Middle frontal gyrus (tissue), 1 donor: Measurements from ENCODE around the gene NPY4R.
"Not testable (repeated sequence)": the region's sequence is repeated elsewhere in the genome, so short reads cannot be mapped to it uniquely, and the experiment has no call there.

Source experiments
- DNase-seq: peaks from one replicate; pipeline ENCODE4 v3.0.0-alpha.2; 2015; ENCODE audit warnings: low spot score; ENCODE audit errors: extremely low spot score

Gene NPY4R, protein sequence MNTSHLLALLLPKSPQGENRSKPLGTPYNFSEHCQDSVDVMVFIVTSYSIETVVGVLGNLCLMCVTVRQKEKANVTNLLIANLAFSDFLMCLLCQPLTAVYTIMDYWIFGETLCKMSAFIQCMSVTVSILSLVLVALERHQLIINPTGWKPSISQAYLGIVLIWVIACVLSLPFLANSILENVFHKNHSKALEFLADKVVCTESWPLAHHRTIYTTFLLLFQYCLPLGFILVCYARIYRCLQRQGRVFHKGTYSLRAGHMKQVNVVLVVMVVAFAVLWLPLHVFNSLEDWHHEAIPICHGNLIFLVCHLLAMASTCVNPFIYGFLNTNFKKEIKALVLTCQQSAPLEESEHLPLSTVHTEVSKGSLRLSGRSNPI

DNA sequence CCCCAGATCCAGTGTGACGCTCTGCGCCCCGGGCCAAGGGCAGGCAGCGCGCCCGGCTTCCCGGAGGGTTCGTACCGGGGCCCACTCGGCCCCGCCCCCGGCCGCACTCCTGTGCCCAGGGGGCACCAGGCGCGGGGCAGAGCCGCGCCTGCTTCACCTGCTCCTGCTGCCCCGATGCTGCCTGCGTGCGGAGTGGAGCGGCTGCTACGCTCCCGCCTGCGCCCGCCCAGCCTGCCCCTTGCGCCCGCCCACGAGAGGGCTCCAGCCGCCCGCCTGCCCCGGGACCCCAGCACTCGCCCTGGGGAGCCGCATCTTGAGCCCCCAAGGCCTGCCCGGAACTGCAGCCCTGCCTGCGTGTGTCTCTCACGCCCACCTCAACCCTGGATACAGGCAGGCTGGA is at the start of gene NPY4R:
TSS of gene NPY4R (minus strand) at position 194 of the 400 bp plus-strand sequence. CDS start 3,323 bp downstream, outside the sequence.
- DNase-seq = not testable (repeated sequence)

DNA sequence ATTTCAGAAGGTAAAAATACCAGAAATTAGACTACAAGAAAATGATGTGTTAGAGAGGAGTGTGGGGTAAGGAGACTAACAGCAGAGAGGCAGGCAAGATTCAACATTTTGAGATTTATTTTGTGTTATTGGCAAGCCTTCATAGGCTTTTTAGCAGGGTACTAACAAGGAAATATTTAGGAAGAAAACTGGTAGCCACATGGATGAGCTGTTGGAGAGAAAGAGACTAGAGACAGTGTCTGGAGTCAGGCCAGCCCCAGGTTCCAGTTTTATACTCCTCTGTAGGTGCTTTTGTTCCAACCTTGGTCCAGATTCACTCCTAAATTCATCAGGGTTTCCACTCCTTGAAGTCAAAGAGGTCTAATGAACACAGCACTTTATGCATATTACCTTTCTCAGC is 49.6 kb upstream of the NPY4R start:
- no peak for DNase-seq

DNA sequence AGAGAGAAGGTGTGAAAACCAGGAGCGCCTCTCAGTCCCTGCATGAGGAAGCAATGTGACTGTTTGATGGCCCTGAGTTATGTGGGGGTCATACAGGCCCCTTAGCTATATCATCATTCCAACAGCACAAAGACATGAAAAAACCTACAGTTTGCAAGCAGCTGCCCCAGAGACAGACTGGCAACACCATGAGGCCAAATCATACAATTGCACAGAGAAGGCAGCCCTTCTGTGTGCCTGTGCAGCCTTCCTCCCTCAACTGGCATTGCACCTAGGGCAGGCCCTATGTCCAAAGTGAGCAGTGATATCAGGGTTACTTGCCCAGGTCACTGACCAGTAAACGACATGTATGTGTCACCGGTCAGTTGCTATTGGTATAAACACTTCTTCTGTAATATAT is 49.1 kb upstream of the NPY4R start:
- no peak for DNase-seq

DNA sequence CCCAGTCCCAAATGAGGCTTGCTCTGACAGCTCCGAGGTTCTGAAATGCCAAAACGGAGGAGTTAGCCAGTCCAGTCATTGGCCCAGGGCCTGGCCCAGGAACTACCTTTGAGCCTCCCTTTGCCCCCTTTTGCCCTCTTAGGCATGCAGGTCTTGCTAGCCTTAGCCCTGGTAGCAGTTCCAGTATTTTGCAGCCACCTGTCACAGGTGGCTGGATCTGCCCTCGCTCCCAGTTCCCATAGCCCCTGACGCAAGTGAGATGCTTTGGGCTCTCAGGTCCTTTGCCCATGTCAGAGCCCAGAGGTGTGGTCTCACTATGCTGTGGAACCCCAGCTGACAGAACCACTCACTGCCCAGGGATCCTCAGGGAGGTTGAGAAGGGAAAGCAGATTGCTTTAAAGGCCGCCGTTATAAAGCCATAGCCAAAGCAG is 48.7 kb upstream of the NPY4R start:
- DNase-seq = no peak

DNA sequence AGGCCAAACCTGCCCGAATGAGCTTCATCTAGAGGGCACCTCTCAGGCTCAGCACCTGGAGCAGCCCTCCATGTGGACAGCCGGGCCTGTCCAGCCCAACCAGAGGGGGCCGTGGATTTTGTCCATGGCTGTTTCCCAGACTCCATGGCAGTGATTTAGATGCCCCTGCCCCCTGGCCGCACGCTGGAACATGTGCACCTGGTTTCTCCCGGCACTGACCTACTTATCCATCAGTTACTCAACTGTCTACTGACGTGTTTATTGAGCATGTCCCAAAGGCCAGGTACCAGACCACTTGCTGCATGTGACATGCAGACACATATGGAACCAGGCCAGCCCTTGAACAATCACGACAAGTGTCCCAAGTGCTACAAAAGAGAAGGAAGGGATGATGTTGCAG is 47.6 kb upstream of the NPY4R start:
- DNase-seq = not testable (repeated sequence)

DNA sequence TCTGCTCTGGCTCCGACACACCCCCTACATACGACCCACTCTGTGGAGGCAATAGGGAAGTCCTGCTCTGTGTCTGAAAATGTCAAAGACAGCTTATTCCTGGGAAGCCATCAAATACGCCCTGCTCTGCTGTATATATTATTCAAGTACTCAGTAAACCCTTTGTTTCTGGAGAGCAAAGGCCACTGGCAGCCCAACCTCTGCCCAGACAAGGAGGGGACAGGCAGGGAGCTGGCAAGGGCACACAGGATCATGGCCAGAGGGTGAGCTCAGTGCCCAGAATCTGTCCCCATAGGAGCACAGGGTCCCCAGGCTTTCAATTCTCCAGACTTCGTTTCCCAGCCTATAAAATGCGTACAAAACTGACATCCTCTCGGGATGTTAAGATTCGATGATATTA is 47.0 kb upstream of the NPY4R start:
- DNase-seq = not testable (repeated sequence)

DNA sequence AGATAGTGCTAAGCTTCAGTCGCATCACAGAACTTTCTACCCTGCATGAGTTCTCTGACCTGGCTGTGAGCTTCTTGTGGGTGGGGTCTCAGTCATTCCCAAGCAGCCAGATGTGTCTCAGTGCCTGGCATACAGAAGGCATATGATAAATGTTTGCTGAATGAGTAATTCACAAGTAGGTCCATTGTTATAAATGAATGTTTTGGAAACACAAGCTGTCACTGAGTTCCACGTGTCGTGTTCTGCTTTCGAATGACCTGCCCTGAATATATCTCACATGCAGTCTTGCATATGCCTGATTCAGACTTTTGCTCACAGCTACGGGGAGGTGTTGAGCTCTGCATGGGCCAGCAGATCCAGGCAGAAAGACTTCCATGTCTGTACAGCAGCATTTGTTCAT is 46.2 kb upstream of the NPY4R start:
- not testable (repeated sequence) for DNase-seq

DNA sequence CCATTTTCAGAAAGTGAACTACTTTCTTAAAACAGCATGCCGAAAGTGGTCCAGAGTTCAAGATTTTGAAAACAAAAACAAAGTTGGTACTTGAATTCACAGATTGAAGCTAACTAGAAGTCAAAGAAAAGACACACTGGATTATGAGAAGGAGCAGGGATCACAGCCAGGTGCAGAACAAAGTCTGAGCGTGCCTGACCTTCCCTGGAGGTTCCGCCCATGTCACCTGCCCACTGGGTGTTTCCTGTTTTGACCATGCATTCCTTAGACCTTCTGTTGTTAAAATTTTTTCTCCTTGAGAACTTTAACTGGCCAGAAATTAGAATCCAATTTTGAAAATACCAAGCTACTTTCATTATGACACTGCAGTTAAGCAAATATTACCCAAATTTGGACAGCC is 34.2 kb upstream of the NPY4R start:
- DNase-seq = not testable (repeated sequence)

DNA sequence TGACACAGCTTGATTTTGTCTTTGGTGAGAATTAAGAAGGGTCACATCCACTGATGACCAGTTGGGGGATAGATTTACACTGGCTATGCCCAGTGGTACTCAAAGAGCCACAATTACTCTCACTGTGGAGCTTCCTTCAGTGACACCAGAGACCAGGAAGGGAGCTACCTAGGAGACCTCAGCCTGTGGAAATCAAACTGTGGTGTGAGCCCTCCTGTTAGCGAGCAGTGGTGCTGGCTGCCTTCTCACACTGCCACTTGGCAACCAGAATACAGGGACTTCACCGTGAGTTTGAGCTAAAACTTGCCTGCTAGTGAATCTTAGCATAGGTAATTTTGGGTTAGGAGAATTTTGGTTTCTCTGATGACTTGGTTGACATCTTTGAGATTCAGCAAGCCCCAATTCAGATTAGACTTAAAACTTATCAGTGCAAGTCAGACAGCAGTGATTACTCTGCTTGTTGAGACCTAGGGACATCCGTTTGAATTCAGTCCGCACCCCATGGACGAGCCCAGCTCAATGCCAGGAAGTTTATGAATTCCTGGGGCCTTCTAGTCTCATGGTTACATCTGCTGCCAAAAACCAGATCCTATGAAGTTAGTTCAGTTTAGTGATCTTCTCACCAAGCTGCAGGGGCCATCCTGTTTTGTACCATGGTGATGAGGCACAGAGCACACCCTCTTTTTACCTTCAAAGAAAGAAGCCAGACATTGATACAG is 33.4 kb upstream of the NPY4R start:
- DNase-seq = not testable (repeated sequence)

DNA sequence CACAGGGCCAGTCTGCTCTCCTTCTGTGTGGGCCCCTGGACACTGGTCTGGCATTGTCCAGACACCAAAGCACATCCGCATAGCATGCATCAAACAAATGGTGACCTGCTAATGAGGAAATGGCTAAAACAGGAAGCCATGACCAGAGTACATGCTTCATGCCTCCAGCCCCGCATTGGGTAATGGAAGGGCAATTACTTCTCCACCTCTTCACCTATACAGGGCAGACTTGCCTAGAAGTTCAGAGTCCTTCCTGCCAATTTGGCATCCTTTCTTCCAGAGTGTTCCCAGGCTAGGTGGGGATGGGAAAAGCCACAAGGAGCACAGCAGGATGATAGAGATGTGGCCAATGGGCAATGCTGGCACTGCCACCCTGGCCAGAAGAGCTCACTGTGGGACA is 32.1 kb upstream of the NPY4R start:
- not testable (repeated sequence) for DNase-seq

DNA sequence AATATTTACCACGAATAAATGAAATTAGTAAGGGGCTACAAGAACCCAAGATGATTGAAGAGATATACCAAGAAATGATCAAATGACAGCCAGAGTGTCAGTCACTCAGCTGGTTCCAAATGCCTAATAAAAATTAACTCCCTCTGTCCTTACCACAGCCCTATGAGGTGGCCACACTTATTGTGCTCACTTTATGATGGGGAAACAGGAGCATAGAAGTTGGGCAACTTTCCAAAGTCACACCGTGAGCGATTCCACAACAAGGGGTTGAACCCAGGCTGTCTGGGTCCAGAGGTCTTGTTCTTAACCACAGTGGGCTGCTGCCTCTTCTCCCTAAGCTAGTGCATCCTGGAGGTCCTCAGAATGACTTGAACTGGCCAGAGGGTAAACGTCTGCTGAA is 31.6 kb upstream of the NPY4R start:
- DNase-seq = not testable (repeated sequence)

DNA sequence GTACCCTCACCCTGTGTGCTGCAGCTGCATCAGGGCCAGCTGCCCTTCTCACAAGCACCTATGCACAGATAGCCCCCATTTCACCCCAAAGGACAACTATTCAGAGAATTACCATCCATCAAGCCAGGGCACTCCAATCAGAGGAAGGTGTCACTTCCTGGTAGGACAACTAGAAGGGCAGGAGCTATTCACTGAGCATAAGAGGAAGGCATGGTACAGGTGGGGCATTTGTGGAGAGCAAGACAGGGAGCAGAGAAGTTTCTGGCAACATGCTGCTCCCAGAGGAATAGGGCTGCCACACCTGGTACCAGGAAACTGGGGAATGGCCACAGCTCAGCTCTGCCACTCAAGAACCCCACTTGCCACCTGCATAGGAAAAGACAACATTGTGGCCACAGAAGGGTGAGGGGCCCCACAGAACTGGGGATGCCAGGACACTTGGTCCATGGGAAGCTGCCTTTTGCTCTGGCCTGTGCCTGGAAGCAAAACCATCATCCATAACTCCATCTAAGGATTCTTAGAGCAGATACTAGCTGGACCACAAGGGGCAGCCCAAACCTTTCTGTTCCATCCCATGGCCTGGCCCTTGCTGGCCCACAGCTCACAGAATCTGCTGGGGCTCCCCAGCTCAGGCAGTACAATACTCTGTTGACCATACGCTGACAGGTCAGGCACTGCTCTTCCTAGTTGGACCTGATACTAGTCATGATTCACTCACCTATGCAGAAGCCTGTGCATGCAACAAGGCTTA is 25.8 kb upstream of the NPY4R start:
- not testable (repeated sequence) for DNase-seq

DNA sequence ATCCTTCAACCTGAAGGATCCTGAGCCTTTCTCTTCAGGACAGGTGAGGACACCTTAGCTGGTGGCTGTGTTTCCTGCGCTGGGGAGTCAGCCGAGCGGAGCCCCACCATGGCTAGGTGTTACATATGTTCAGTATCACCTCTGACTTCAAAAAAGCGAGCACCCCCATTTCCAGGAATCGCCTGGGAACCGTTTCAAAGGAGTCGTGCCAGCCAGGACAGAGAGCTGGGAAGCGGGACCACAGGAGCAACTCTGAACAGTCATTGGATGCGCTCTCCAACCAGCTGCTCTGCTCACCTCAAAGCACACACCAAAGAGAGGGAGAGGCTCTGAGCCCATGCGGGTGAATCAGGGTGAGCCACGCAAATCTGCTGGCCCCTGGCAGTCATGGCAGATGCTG is 24.5 kb upstream of the NPY4R start:
- not testable (repeated sequence) for DNase-seq

DNA sequence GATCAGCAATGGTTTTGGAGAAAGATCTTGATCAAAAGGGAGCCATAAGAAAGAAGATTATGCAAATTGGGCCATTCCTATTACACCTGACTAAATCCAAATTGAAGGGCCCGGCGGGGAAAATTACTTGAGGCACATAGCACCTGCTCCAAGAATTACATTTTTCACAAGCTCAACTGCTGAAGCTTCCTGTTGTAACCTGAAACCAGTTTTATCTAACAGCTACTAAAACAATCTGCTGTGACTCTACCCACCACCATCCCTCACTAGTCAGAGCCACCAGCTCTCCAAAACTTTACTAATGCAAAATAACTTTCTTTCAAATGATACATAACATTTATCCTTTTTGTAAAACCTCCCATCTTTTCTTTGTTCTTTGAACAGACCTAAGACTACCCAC is 20.7 kb upstream of the NPY4R start:
- DNase-seq = not testable (repeated sequence)

DNA sequence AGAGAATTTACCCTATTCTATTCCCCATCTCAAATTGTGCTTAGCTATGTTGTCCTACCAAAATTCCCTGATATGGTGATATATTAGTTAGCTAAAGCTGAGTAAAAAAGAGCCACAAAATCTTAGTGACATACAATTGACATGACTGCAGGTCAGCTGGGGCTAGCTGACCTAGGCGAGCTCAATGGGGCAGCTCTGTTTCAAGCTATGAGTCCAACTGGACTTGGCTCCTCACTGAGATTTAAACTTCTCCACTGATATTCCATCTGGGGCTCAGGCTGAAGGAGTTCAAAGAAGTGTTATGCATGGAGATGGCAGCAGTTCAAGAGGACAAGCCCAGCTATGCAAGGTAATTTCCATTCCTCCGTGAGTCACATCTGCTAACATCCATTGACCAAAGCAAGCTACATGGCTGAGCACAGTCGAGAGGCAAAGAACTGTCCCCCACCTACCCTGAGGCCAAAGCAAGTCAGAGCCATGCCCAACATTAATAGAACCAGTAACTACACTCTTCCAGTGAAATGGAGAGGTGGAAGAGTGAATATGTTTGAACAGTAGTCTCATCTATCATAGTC is 9.1 kb upstream of the NPY4R start:
- DNase-seq = not testable (repeated sequence)

DNA sequence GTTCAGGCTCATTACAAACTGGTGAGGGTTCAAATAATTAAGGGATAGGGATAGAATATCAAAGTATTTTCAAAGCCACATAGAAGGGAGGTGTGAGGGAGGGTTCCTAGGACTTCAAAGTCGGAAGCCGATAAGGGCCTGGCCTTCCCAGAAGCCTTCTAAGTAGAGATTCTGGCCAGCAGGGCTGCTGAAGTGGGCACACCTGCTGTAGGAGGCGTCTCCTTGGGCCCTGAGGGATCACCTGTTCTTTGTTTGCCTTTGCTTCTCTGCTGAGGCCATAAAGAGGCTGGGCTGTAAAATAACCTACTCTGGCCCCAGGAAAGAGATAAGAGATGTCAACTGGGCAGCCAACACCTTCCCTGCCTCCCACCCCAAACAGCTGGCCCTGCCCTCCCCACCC is 8.0 kb upstream of the NPY4R start:
- DNase-seq = not testable (repeated sequence)

DNA sequence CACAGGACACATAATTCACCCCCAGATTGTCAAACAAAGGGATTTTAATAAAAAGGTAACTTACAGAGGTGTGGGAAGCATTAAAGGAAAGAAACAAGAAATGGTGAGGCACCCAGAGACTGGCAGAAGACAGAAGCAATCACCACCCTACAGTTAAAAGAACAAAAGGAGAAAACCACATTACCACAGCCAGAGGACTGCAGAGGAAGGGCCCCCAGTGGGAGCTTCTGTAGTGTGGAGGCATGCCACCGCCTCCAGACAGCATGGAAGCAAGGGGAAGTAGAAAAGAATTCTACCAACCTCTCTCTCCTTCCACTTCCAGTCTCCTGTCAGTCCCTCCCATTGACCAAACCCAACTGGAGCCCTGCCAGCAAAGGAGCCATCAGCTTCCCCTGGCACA is 4.4 kb upstream of the NPY4R start:
- DNase-seq = not testable (repeated sequence)

DNA sequence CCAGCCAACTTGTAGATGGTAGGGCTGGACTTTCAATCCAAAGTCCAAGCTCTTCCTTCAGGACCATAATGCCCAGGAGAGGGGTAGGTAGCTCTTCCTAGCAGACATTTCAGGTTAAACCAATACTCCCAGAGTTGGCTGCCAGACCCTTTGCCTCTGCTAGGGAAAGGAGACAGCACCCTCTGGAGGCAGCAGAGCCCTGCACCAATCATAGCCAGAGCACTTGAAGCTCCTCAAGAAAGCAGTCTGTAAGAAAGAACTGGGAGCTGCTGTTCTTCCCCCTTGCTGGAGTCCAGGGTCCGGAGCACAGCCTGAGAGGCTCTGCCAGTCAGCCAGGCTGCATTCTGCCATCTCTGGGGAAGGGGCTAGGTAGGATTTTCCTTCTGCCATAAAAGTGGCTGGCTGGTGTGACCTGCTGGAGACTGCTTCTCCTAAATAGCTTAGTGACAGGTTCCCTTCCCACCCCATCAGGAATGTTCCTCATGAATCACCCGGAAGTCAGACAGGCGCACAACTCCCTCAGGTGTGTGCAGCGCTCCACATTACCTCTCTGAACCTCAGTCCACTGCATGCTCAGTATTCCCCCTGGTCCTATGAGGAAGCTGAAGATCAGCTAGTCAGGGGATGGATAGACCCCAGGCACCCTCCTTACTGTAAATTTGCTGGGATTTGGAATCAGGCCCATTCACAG is 2.5 kb upstream of the NPY4R start:
- not testable (repeated sequence) for DNase-seq

DNA sequence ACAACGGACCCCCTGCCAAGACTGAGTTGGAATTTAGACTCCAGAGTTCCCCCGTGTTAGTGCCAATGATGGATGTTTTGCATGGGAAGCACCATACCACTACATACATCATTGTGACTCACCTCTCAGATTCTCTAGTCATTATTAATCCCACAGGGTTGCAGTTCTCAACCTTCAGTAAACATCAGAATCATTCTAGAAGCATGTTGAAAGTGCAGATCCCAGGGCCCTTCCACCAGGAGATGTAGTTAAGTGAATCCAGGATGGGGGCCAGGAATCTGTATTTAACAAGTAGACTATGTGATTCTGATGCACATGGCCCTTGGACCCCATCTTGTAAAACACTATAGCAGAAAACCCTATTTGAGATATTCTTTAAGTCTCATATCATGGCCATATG is 2.1 kb downstream of the NPY4R start:
- DNase-seq = not testable (repeated sequence)

DNA sequence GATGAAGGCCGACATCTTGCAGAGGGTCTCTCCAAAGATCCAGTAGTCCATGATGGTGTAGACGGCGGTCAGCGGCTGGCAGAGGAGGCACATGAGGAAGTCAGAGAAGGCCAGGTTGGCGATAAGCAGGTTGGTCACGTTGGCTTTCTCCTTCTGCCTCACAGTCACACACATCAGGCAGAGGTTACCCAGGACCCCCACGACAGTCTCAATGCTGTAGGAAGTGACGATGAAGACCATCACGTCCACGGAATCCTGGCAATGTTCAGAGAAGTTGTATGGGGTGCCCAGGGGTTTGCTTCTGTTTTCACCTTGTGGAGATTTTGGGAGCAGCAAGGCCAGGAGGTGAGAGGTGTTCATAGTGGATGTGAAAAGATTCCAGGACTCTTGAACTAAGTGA is 3.5 kb downstream of the NPY4R start:
- not testable (repeated sequence) for DNase-seq

DNA sequence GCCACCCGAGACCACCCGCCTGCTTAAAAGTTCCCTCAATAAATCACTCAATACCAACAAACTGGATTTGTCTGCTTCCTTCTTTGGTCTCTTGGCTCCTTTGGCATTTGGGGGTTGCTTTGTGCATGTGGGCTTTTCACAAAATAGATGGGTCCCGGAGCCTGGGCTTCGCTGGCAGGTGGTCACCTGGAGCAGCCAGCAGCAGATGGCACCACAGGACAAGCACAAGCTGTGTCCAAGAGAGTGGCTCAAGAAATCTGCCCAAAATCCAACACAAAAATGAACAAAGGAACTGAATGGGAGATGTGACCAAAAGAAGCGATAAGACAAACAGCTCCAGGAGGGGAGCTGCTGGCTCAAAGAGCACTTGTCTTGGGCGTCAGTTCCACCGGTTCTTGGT is 6.2 kb downstream of the NPY4R start:
- not testable (repeated sequence) for DNase-seq
